GM23338 (cell line): ENCODE measurements around the gene EIF1AX.

Experiments
- CREB1 ChIP-seq: fragments of 250-450 bp; sonication (Bioruptor Pico); IDR thresholded peaks from 2 replicates; pipeline ENCODE4 v1.5.0; 2020; ENCODE audit warnings: low read depth, mild to moderate bottlenecking, moderate library complexity
- EZH2 ChIP-seq: fragments of 200-600 bp; sonication (generic); IDR thresholded peaks from one replicate; pipeline ENCODE4 v1.8.0; 2017; ENCODE audit warnings: antibody characterized with exemption, mild to moderate bottlenecking, low read depth; ENCODE audit not compliant: unreplicated experiment
- EZH2phosphoT487 ChIP-seq: fragments of 200-600 bp; sonication (generic); IDR thresholded peaks from one replicate; pipeline ENCODE4 v1.8.1; 2018; ENCODE audit warnings: antibody characterized with exemption; ENCODE audit not compliant: unreplicated experiment
- JUNB ChIP-seq: IDR thresholded peaks from one replicate; pipeline ENCODE4 v1.6.1; 2016; ENCODE audit warnings: antibody characterized with exemption; ENCODE audit not compliant: unreplicated experiment
- NANOG ChIP-seq: IDR thresholded peaks from 2 replicates; pipeline ENCODE4 v1.6.1; 2016; ENCODE audit warnings: antibody characterized with exemption, borderline replicate concordance
- POLR2AphosphoS5 ChIP-seq: IDR thresholded peaks from 2 replicates; pipeline ENCODE4 v1.6.1; 2016; ENCODE audit warnings: antibody characterized with exemption, low read depth
- STAT1 ChIP-seq: IDR thresholded peaks from one replicate; pipeline ENCODE4 v1.6.1; 2016; ENCODE audit warnings: antibody characterized with exemption; ENCODE audit not compliant: unreplicated experiment
- ZNF114 ChIP-seq: fragments of 250-450 bp; sonication (Bioruptor Pico); IDR thresholded peaks from 2 replicates; pipeline ENCODE4 v1.5.0; 2020; ENCODE audit warnings: mild to moderate bottlenecking, moderate library complexity
- TF ChIP-seq, protein P1 (sequence below), 2 experiments: fragments of 200-600 bp in 1 of 2; sonication (generic) in 1 of 2; conservative IDR thresholded peaks; 2 replicates each; pipeline versions ENCODE4 v1.5.1 to v1.6.1; 2016 to 2017; ENCODE audit warnings: antibody characterized with exemption in 2 of 2, low read depth in 2 of 2, mild to moderate bottlenecking in 2 of 2, moderate library complexity in 1 of 2
- TF ChIP-seq, protein P2 (sequence below): IDR thresholded peaks from one replicate; pipeline ENCODE4 v1.6.1; 2018; ENCODE audit warnings: antibody characterized with exemption; ENCODE audit not compliant: unreplicated experiment
- TF ChIP-seq, protein P3 (sequence below): IDR thresholded peaks from 2 replicates; pipeline ENCODE4 v1.6.1; 2016; ENCODE audit warnings: antibody characterized with exemption

DNA sequence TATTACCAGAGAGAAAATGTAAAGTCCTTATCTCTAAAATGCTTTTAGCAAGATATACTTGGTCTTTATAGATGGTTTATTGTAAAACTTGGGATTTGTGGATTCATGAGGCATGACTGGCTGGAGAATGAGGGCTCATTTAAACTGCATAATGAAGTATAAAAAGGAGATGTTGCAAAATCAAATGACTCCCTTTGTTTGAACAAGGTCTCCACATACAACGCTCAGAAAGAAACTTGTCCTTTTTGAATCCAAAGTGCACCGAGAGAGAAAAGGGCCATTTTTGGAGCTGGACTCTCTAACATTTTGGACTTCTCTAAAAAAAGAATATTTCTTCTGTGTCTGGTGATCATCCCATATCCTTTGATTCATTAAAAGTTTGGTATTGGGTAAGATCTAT, 7.7 kb upstream of the EIF1AX start:
- TF ChIP-seq, protein P1, sequence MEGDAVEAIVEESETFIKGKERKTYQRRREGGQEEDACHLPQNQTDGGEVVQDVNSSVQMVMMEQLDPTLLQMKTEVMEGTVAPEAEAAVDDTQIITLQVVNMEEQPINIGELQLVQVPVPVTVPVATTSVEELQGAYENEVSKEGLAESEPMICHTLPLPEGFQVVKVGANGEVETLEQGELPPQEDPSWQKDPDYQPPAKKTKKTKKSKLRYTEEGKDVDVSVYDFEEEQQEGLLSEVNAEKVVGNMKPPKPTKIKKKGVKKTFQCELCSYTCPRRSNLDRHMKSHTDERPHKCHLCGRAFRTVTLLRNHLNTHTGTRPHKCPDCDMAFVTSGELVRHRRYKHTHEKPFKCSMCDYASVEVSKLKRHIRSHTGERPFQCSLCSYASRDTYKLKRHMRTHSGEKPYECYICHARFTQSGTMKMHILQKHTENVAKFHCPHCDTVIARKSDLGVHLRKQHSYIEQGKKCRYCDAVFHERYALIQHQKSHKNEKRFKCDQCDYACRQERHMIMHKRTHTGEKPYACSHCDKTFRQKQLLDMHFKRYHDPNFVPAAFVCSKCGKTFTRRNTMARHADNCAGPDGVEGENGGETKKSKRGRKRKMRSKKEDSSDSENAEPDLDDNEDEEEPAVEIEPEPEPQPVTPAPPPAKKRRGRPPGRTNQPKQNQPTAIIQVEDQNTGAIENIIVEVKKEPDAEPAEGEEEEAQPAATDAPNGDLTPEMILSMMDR (conservative IDR thresholded peaks at IDR 0.05; ENCODE audit: low read depth in 2 of 2), result no peak
- TF ChIP-seq EZH2 (no peak), POLR2AphosphoS5 (no peak), EZH2phosphoT487 (no peak), JUNB (no peak), CREB1 (no peak), NANOG (no peak), STAT1 (no peak), ZNF114 (CRISPR knock-in tag) (no peak)
- TF ChIP-seq, protein P2, sequence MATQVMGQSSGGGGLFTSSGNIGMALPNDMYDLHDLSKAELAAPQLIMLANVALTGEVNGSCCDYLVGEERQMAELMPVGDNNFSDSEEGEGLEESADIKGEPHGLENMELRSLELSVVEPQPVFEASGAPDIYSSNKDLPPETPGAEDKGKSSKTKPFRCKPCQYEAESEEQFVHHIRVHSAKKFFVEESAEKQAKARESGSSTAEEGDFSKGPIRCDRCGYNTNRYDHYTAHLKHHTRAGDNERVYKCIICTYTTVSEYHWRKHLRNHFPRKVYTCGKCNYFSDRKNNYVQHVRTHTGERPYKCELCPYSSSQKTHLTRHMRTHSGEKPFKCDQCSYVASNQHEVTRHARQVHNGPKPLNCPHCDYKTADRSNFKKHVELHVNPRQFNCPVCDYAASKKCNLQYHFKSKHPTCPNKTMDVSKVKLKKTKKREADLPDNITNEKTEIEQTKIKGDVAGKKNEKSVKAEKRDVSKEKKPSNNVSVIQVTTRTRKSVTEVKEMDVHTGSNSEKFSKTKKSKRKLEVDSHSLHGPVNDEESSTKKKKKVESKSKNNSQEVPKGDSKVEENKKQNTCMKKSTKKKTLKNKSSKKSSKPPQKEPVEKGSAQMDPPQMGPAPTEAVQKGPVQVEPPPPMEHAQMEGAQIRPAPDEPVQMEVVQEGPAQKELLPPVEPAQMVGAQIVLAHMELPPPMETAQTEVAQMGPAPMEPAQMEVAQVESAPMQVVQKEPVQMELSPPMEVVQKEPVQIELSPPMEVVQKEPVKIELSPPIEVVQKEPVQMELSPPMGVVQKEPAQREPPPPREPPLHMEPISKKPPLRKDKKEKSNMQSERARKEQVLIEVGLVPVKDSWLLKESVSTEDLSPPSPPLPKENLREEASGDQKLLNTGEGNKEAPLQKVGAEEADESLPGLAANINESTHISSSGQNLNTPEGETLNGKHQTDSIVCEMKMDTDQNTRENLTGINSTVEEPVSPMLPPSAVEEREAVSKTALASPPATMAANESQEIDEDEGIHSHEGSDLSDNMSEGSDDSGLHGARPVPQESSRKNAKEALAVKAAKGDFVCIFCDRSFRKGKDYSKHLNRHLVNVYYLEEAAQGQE, result no peak
- TF ChIP-seq, protein P3, sequence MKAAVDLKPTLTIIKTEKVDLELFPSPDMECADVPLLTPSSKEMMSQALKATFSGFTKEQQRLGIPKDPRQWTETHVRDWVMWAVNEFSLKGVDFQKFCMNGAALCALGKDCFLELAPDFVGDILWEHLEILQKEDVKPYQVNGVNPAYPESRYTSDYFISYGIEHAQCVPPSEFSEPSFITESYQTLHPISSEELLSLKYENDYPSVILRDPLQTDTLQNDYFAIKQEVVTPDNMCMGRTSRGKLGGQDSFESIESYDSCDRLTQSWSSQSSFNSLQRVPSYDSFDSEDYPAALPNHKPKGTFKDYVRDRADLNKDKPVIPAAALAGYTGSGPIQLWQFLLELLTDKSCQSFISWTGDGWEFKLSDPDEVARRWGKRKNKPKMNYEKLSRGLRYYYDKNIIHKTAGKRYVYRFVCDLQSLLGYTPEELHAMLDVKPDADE, result no peak
